OCI-LY7 (cell line): ENCODE measurements around the gene ABHD17A. TPM values are rescaled to one million over a fixed set of nuclear protein-coding genes. Genes with fewer than 3 reads are reported as not detected.

Experiments used
- BruUV-seq: library from RNA; stranded (reverse); fragments of 400-500 nt; replicated peaks from 2 replicates; lab custom pipeline; 2021; lab: Mats Ljungman, UMichigan
- CTCF ChIA-PET: fragments of 300-600 bp; sonication (Branson Sonifier 250); formaldehyde crosslinking; loops from one replicate; lab custom pipeline; 2022; ENCODE audit warnings: antibody characterized with exemption; ENCODE audit not compliant: unreplicated experiment; lab: Charles Lee
- POLR2A ChIA-PET: fragments of 300-600 bp; sonication (Branson Sonifier 250); formaldehyde crosslinking; loops from one replicate; lab custom pipeline; 2022; ENCODE audit warnings: antibody characterized with exemption; lab: Charles Lee
- DNase-seq: peaks from one replicate; pipeline ENCODE4 v3.0.0-alpha.2; 2015; ENCODE audit warnings: low spot score
- H2AFZ ChIP-seq: fragments of 200-600 bp; sonication (generic), shearing (Covaris generic); 2 replicates; pipeline ENCODE4 v1.6.1; 2014; ENCODE audit warnings: mild to moderate bottlenecking, antibody characterized with exemption, low read length, moderate library complexity
- H3K27ac ChIP-seq: fragments of 200-600 bp; sonication (generic); 2 replicates; pipeline ENCODE4 v1.5.1; 2014; ENCODE audit warnings: mixed run types, low read depth, mild to moderate bottlenecking, moderate library complexity, low read length, inconsistent platforms; ENCODE audit not compliant: poor library complexity, severe bottlenecking
- H3K36me3 ChIP-seq: fragments of 200-600 bp; sonication (generic); 2 replicates; pipeline ENCODE4 v1.6.1; 2014; ENCODE audit warnings: mild to moderate bottlenecking, antibody characterized with exemption, low read length, moderate library complexity, mixed read lengths; ENCODE audit not compliant: insufficient read depth
- H3K4me1 ChIP-seq: fragments of 200-600 bp; sonication (generic); 2 replicates; pipeline ENCODE4 v1.5.1; 2014; ENCODE audit warnings: mild to moderate bottlenecking, low read length; ENCODE audit not compliant: insufficient read depth, poor library complexity, severe bottlenecking
- H3K4me2 ChIP-seq: fragments of 200-600 bp; sonication (generic); 2 replicates; pipeline ENCODE4 v1.6.1; 2014; ENCODE audit warnings: mild to moderate bottlenecking, low read length
- H3K4me3 ChIP-seq: fragments of 200-600 bp; sonication (generic); 2 replicates; pipeline ENCODE4 v1.5.1; 2014; ENCODE audit warnings: mild to moderate bottlenecking, low read depth, low read length; ENCODE audit not compliant: poor library complexity, severe bottlenecking
- H3K79me2 ChIP-seq: fragments of 200-600 bp; sonication (generic); 2 replicates; pipeline ENCODE4 v1.6.1; 2016; ENCODE audit warnings: low read depth, mild to moderate bottlenecking, low read length, moderate library complexity, mixed read lengths; ENCODE audit not compliant: insufficient read depth
- H3K9me2 ChIP-seq: fragments of 200-600 bp; sonication (generic); 2 replicates; pipeline ENCODE4 v1.6.1; 2016; ENCODE audit warnings: mild to moderate bottlenecking, low read length, mixed read lengths; ENCODE audit not compliant: insufficient read depth
- H3K9me3 ChIP-seq: fragments of 200-600 bp; sonication (generic); 2 replicates; pipeline ENCODE4 v1.6.1; 2014; ENCODE audit warnings: mild to moderate bottlenecking, mixed run types, low read length, mixed read lengths
- H4K20me1 ChIP-seq: fragments of 200-600 bp; sonication (generic); 2 replicates; pipeline ENCODE4 v1.6.1; 2014; ENCODE audit warnings: mild to moderate bottlenecking, antibody characterized with exemption, low read length, moderate library complexity, mixed read lengths; ENCODE audit not compliant: insufficient read depth
- CTCF ChIP-seq: fragments of 200-600 bp; sonication (generic); conservative IDR thresholded peaks from 2 replicates; pipeline ENCODE4 v1.5.1; 2014; ENCODE audit warnings: mild to moderate bottlenecking, antibody characterized with exemption, low read length, moderate library complexity, mixed read lengths
- EZH2phosphoT487 ChIP-seq: fragments of 200-600 bp; sonication (generic); IDR thresholded peaks from 2 replicates; pipeline ENCODE4 v1.6.1; 2018; ENCODE audit warnings: low read depth, borderline replicate concordance, mild to moderate bottlenecking, mixed run types, antibody characterized with exemption, low read length, moderate library complexity, mixed read lengths
- intact Hi-C: fragments of 100-400 bp; cut with micrococcal nuclease; formaldehyde crosslinking; loops from one replicate; pipeline ENCODE4 v1.10.0; 2022; ENCODE audit not compliant: unreplicated experiment
- total RNA-seq, 2 experiments: library from RNA; depleted of rRNA in 1 of 2; stranded (reverse); fragments of >200 nt in 1 of 2; shearing (Covaris generic) in 1 of 2; gene quantifications; 2 replicates each; pipeline ENCODE4 v1.2.3, GENCODE V29; 2014 to 2022

The ABHD17A gene
- total RNA-seq, 2 experiments from 2014 or later = 71.3 to 130 TPM

GRCh38 chr19:1854542-1855039 is 30.7 kb downstream of the ABHD17A start:
- TF ChIP-seq EZH2phosphoT487 (no peak), CTCF (0 out of 2 replicates have a peak, but pooled peaks have one; percentile 19)
- Histone ChIP-seq H3K4me1 (peaks cover 67% of the 10 kb centered on the region), H3K9me2 (no peaks in the 10 kb centered on the region), H3K9me3 (no peaks in the 10 kb centered on the region), H2AFZ (no peak overlapping the region), H4K20me1 (peaks cover 14% of the 10 kb centered on the region; the same call in 1 of the 2 replicates), H3K36me3 (peaks cover 24% of the 10 kb centered on the region), H3K4me2 (peak overlapping the region; percentile 98), H3K79me2 (peaks cover 65% of the 10 kb centered on the region), H3K4me3 (peak overlapping the region; percentile 68), H3K27ac (peak overlapping the region; percentile 86)
- POLR2A ChIA-PET = interaction anchor here (0.6 kb wide), 2 partner anchors 11 to 1112 kb away, joined by 3 to 4 read pairs; no protein-coding TSS in a partner anchor
- intact Hi-C loops = no loop called here
- CTCF ChIA-PET = interaction anchor here (0.6 kb wide), 1 partner anchor 401 kb away, joined by 6 read pairs; the partner anchor contains the start of gene JSRP1
- no TSS peak for BruUV-seq
- no peak for DNase-seq

GRCh38 chr19:1854039-1854541 is 31.2 kb downstream of the ABHD17A start:
- Histone ChIP-seq H3K9me3 (no peaks in the 10 kb centered on the region), H4K20me1 (peaks cover 13% of the 10 kb centered on the region; the same call in 1 of the 2 replicates), H3K79me2 (peaks cover 60% of the 10 kb centered on the region), H3K4me2 (peak overlapping the region; percentile 40), H2AFZ (no peak overlapping the region), H3K4me3 (no peak overlapping the region), H3K9me2 (no peaks in the 10 kb centered on the region), H3K36me3 (peaks cover 24% of the 10 kb centered on the region), H3K27ac (peak overlapping the region; percentile 67), H3K4me1 (peaks cover 66% of the 10 kb centered on the region)
- no TSS peak for BruUV-seq
- DNase-seq = no peak
- POLR2A ChIA-PET = interaction anchor here (0.6 kb wide), 1 partner anchor 1113 kb away, joined by 3 read pairs; no protein-coding TSS in a partner anchor
- CTCF ChIA-PET = no interaction called here
- intact Hi-C loops = no loop called here
- TF ChIP-seq CTCF (no peak), EZH2phosphoT487 (no peak)
